ENCODE results near the gene ITM2B. TPM values are rescaled to one million over a fixed set of nuclear protein-coding genes. Genes with fewer than 3 reads are reported as not detected.

Gene ITM2B
- total RNA-seq, 1 donor from 2014 or later, result 236 TPM

- no peak for DNase-seq
- Mint-ChIP-seq H3K27ac (ENCODE audit: unreplicated experiment) (peak overlapping the region; percentile 20), H3K4me1 (ENCODE audit: low read depth, unreplicated experiment) (peaks cover 16% of the 10 kb centered on the region), H3K36me3 (ENCODE audit: unreplicated experiment) (no peaks in the 10 kb centered on the region), H3K4me3 (ENCODE audit: unreplicated experiment) (no peak overlapping the region), H3K27me3 (ENCODE audit: unreplicated experiment) (peaks cover 3% of the 10 kb centered on the region), H3K9me3 (ENCODE audit: unreplicated experiment) (peaks cover 4% of the 10 kb centered on the region)
- no peak for TF ChIP-seq CTCF (IDR thresholded peaks at IDR 0.05; ENCODE audit: partially characterized antibody, unreplicated experiment)
Observed at GRCh38 chr13:48251611-48252081, 18.6 kb downstream of the ITM2B start.

GRCh38 chr13:48252176-48252575, 19.2 kb downstream of the ITM2B start:
- peaks cover 16% of the 10 kb centered on the region for H3K4me1 Mint-ChIP-seq (ENCODE audit: low read depth, unreplicated experiment)
- H3K4me3 Mint-ChIP-seq (ENCODE audit: unreplicated experiment), result no peak overlapping the region
- peaks cover 4% of the 10 kb centered on the region for H3K9me3 Mint-ChIP-seq (ENCODE audit: unreplicated experiment)
- TF ChIP-seq CTCF (IDR thresholded peaks at IDR 0.05; ENCODE audit: partially characterized antibody, unreplicated experiment), result no peak
- H3K27me3 Mint-ChIP-seq (ENCODE audit: unreplicated experiment), result peaks cover 3% of the 10 kb centered on the region
- peak overlapping the region; percentile 20 for H3K27ac Mint-ChIP-seq (ENCODE audit: unreplicated experiment)
- no peak for DNase-seq
- H3K36me3 Mint-ChIP-seq (ENCODE audit: unreplicated experiment), result no peaks in the 10 kb centered on the region

DNA sequence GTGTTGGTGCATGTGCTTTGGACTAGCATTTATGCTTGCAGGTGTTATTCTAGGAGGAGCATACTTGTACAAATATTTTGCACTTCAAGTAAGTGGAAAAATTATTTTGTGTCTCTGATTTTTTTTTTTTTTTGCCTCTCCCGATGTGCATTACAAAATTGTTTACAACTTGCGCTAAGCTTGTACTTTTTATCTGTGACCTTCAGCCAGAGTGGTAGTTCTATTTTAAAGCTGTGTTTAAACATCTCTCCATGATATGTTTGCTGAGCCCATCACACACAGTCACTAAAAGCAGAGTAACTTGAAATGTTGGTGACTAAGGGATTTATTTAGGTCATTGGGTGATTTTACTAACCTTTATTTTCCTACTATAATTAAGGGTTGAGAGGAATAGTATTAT, 20.8 kb downstream of the ITM2B start:
- no peaks in the 10 kb centered on the region for H3K36me3 Mint-ChIP-seq (ENCODE audit: unreplicated experiment)
- no peak overlapping the region for H3K27ac Mint-ChIP-seq (ENCODE audit: unreplicated experiment)
- DNase-seq, result no peak
- peaks cover 4% of the 10 kb centered on the region for H3K9me3 Mint-ChIP-seq (ENCODE audit: unreplicated experiment)
- no peak overlapping the region for H3K4me3 Mint-ChIP-seq (ENCODE audit: unreplicated experiment)
- H3K4me1 Mint-ChIP-seq (ENCODE audit: low read depth, unreplicated experiment), result peaks cover 16% of the 10 kb centered on the region
- no peak for TF ChIP-seq CTCF (IDR thresholded peaks at IDR 0.05; ENCODE audit: partially characterized antibody, unreplicated experiment)
- peaks cover 3% of the 10 kb centered on the region for H3K27me3 Mint-ChIP-seq (ENCODE audit: unreplicated experiment)

DNA sequence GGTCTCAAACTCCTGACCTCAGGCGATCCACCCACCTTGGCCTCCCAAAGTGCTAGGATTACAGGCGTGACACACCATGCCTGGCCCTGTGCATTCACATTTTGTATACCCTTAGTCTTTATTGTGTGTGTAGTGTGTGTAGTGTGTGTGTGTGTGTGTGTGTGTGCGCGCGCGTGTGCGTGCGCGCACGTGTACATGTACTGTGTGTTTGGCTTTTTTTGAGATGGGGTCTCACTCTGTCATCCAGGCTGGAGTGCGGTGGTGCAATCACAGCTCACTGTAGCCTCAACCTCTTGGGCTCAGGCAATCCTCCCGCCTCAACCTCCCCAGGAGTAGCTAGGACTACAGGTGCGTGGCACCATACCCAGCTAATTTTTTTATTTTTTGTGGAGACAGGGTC, 22.1 kb downstream of the ITM2B start:
- Mint-ChIP-seq H3K27me3 (ENCODE audit: unreplicated experiment) (peaks cover 3% of the 10 kb centered on the region), H3K9me3 (ENCODE audit: unreplicated experiment) (peaks cover 3% of the 10 kb centered on the region), H3K36me3 (ENCODE audit: unreplicated experiment) (no peaks in the 10 kb centered on the region), H3K4me1 (ENCODE audit: low read depth, unreplicated experiment) (peaks cover 12% of the 10 kb centered on the region), H3K4me3 (ENCODE audit: unreplicated experiment) (no peak overlapping the region), H3K27ac (ENCODE audit: unreplicated experiment) (no peak overlapping the region)
- no peak for DNase-seq
- no peak for TF ChIP-seq CTCF (IDR thresholded peaks at IDR 0.05; ENCODE audit: partially characterized antibody, unreplicated experiment)

DNA sequence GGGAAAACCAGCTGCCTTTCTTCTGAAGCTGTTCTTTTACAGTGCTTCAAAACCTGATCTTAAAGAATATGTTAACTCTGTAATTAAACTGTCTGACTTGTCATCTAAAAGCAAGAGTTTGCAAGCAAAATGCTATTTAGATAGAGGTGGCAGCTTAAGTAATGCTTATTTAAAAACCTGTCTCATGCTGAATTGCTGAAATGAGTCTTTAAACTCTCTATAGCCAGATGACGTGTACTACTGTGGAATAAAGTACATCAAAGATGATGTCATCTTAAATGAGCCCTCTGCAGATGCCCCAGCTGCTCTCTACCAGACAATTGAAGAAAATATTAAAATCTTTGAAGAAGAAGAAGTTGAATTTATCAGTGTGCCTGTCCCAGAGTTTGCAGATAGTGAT, 22.9 kb downstream of the ITM2B start:
- Mint-ChIP-seq H3K9me3 (ENCODE audit: unreplicated experiment) (peaks cover 2% of the 10 kb centered on the region), H3K4me1 (ENCODE audit: low read depth, unreplicated experiment) (peaks cover 12% of the 10 kb centered on the region), H3K27ac (ENCODE audit: unreplicated experiment) (no peak overlapping the region), H3K36me3 (ENCODE audit: unreplicated experiment) (no peaks in the 10 kb centered on the region), H3K4me3 (ENCODE audit: unreplicated experiment) (no peak overlapping the region), H3K27me3 (ENCODE audit: unreplicated experiment) (peaks cover 3% of the 10 kb centered on the region)
- DNase-seq, result no peak
- no peak for TF ChIP-seq CTCF (IDR thresholded peaks at IDR 0.05; ENCODE audit: partially characterized antibody, unreplicated experiment)
